Type B pancreatic cell (in vitro differentiated cells): ENCODE results near the gene ZNF804A. TPM values are rescaled to one million over a fixed set of nuclear protein-coding genes. Genes with fewer than 3 reads are reported as not detected.

ENCODE experiments used
- DNase-seq: peaks from one replicate; pipeline ENCODE4 v3.0.0; 2021; ENCODE audit warnings: mixed read lengths; ENCODE audit not compliant: unreplicated experiment; ENCODE audit errors: extremely low spot score
- H3K27ac Mint-ChIP-seq: 2 replicates; pipeline ENCODE4 v1.8.0; 2021; ENCODE audit warnings: mild to moderate bottlenecking, mixed read lengths
- H3K27me3 Mint-ChIP-seq: 2 replicates; pipeline ENCODE4 v1.8.0; 2021; ENCODE audit warnings: mixed read lengths
- H3K36me3 Mint-ChIP-seq: 2 replicates; pipeline ENCODE4 v1.8.0; 2021; ENCODE audit warnings: mixed read lengths
- H3K4me1 Mint-ChIP-seq: one replicate; pipeline ENCODE4 v1.8.0; 2021; ENCODE audit warnings: mixed read lengths; ENCODE audit not compliant: unreplicated experiment
- H3K4me3 Mint-ChIP-seq: 2 replicates; pipeline ENCODE4 v1.8.0; 2021; ENCODE audit warnings: mild to moderate bottlenecking, mixed read lengths
- H3K9me3 Mint-ChIP-seq: 2 replicates; pipeline ENCODE4 v1.8.0; 2021; ENCODE audit warnings: mixed read lengths
- total RNA-seq: library from RNA; stranded (reverse); gene quantifications from 2 replicates; pipeline ENCODE4 v1.2.1, GENCODE V29; 2021; ENCODE audit warnings: low replicate concordance
- TF ChIP-seq, protein P1 (sequence below): fragments of 200-600 bp; sonication (generic); conservative IDR thresholded peaks from 2 replicates; pipeline ENCODE4 v1.5.0; 2021; ENCODE audit warnings: antibody characterized with exemption, mild to moderate bottlenecking

The ZNF804A gene
- total RNA-seq, 1 donor from 2014 or later = 2.0 TPM

DNA sequence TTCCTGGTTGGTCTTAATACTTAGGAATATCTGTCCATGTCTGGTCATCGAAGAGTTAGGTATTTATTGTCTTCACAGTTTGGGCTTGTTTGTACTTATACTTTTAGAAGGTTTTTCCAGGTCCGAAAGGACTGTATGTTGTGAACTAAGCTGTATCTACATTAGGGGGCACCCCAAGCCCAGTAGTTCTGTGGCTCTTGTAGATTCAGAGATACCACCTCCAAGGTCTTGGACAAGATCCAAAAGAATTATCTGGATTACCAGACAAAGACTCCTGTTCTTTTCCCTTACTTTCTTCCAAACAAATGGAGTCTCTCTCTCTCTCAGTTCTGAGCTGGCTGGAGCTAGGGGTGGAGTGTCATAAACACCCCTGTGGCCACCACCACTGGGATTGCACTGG lies 328.7 kb downstream of the ZNF804A start:
- no peak overlapping the region for H3K27ac Mint-ChIP-seq
- H3K9me3 Mint-ChIP-seq = peaks cover 13% of the 10 kb centered on the region
- TF ChIP-seq, protein P1, sequence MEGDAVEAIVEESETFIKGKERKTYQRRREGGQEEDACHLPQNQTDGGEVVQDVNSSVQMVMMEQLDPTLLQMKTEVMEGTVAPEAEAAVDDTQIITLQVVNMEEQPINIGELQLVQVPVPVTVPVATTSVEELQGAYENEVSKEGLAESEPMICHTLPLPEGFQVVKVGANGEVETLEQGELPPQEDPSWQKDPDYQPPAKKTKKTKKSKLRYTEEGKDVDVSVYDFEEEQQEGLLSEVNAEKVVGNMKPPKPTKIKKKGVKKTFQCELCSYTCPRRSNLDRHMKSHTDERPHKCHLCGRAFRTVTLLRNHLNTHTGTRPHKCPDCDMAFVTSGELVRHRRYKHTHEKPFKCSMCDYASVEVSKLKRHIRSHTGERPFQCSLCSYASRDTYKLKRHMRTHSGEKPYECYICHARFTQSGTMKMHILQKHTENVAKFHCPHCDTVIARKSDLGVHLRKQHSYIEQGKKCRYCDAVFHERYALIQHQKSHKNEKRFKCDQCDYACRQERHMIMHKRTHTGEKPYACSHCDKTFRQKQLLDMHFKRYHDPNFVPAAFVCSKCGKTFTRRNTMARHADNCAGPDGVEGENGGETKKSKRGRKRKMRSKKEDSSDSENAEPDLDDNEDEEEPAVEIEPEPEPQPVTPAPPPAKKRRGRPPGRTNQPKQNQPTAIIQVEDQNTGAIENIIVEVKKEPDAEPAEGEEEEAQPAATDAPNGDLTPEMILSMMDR = no peak
- no peaks in the 10 kb centered on the region for H3K27me3 Mint-ChIP-seq
- no peaks in the 10 kb centered on the region for H3K4me1 Mint-ChIP-seq
- no peak overlapping the region for H3K4me3 Mint-ChIP-seq
- H3K36me3 Mint-ChIP-seq = no peaks in the 10 kb centered on the region
- DNase-seq = no peak

DNA sequence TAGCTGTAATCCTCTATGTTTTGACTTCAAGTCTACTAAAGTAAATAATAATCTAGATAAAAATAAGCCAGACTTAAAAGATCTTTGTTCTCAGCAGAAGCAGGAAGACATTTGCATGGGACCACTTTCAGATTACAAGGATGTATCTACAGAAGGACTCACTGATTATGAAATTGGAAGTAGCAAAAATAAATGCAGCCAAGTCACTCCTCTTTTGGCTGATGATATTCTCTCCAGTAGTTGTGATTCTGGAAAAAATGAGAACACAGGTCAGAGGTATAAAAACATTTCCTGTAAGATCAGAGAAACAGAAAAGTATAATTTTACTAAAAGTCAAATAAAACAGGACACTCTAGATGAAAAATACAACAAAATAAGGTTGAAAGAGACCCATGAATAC lies 338.4 kb downstream of the ZNF804A start:
- peaks cover 5% of the 10 kb centered on the region for H3K9me3 Mint-ChIP-seq
- no peak overlapping the region for H3K4me3 Mint-ChIP-seq
- TF ChIP-seq, protein P1 = no peak
- no peaks in the 10 kb centered on the region for H3K27me3 Mint-ChIP-seq
- DNase-seq = no peak
- no peak overlapping the region for H3K27ac Mint-ChIP-seq
- no peaks in the 10 kb centered on the region for H3K4me1 Mint-ChIP-seq
- H3K36me3 Mint-ChIP-seq = no peaks in the 10 kb centered on the region

DNA sequence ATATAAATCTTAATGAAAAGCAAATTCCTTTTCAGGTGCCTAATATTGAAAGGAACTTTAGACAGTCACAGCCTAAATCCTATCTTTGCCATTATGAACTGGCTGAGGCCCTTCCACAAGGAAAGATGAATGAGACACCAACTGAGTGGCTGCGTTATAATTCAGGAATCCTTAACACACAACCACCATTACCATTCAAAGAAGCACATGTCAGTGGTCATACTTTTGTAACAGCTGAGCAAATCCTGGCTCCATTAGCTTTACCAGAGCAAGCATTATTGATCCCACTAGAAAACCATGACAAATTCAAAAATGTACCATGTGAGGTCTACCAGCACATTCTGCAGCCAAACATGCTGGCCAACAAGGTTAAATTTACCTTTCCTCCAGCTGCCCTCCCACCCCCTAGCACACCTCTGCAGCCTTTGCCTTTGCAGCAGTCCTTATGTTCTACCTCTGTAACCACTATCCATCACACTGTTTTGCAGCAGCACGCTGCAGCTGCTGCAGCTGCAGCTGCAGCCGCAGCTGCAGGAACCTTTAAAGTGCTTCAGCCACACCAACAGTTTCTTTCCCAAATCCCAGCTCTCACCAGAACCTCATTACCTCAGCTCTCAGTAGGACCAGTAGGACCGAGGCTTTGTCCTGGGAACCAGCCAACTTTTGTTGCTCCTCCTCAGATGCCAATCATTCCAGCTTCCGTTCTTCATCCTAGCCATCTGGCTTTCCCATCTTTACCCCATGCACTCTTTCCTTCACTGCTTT lies 340.1 kb downstream of the ZNF804A start:
- TF ChIP-seq, protein P1 = no peak
- no peak for DNase-seq
- Mint-ChIP-seq H3K27ac (no peak overlapping the region), H3K4me3 (no peak overlapping the region), H3K36me3 (no peaks in the 10 kb centered on the region), H3K4me1 (no peaks in the 10 kb centered on the region), H3K27me3 (no peaks in the 10 kb centered on the region), H3K9me3 (no peaks in the 10 kb centered on the region)

DNA sequence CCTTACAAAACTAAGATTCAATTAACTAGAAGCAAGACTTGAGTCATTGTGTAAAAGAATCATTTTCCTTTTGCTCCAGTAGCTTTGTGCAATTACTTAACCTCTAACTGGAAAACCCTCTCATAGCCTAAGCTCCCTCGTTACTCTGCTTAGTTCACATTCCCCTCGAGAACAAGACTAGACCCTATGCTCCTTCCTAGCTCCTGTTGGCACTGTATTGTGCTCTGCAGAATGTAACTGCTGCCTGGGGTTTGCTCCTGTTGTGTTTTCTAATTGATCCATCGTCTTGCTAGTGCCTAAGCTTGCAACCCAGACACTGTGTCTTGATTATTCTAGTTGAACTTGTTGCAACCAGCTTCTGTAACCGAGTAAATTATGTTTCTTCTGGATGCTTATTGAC lies 347.0 kb downstream of the ZNF804A start:
- Mint-ChIP-seq H3K4me3 (no peak overlapping the region), H3K27ac (no peak overlapping the region), H3K4me1 (no peaks in the 10 kb centered on the region), H3K36me3 (no peaks in the 10 kb centered on the region), H3K27me3 (no peaks in the 10 kb centered on the region), H3K9me3 (no peaks in the 10 kb centered on the region)
- DNase-seq = no peak
- TF ChIP-seq, protein P1 = no peak

DNA sequence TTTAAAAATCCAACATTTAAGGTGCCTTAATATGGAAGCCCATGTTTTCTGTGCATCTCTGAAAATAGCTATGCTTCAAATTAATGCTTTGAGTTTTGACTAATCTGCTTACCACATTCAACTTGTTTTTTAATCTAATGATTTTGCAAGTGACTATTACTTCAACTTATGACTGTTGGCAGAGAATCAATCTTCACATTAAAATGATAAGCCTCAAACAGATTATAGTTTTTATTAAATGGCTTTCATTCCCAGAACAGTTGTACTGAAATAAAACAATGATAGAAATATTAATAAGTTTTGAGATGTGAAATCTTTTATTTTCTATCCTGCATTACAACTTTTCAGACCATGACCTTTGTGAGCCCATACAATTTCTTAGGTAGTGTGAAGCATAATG lies 347.5 kb downstream of the ZNF804A start:
- H3K4me1 Mint-ChIP-seq = no peaks in the 10 kb centered on the region
- TF ChIP-seq, protein P1 = no peak
- H3K36me3 Mint-ChIP-seq = no peaks in the 10 kb centered on the region
- no peak overlapping the region for H3K4me3 Mint-ChIP-seq
- no peaks in the 10 kb centered on the region for H3K27me3 Mint-ChIP-seq
- no peak for DNase-seq
- no peaks in the 10 kb centered on the region for H3K9me3 Mint-ChIP-seq
- no peak overlapping the region for H3K27ac Mint-ChIP-seq

DNA sequence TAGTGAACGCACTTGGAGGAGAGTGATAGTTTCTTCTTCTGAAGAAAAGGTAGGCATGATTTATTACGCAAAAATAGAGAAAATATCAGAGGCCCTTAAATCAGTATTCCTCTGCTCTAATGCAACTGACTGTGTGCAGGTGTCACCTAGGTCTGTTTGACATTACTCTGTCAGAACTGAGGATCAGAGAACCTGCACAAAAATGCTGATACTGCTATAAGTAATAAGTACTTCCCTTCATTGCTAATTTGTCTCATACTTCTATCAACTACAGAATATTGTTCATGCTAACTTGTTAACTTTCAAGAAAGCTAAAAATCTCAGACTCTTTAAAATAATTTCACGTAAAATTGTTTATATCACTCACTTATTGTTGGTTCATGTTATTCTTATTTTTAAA lies 358.5 kb downstream of the ZNF804A start:
- Mint-ChIP-seq H3K27me3 (no peaks in the 10 kb centered on the region), H3K9me3 (no peaks in the 10 kb centered on the region), H3K27ac (no peak overlapping the region), H3K4me3 (no peak overlapping the region), H3K4me1 (no peaks in the 10 kb centered on the region), H3K36me3 (no peaks in the 10 kb centered on the region)
- TF ChIP-seq, protein P1 = no peak
- no peak for DNase-seq
